Ovary (tissue), 3 donors: ENCODE measurements around the gene SLC15A3.

ENCODE experiments used
- EP300 ChIP-seq: sonication (generic); formaldehyde crosslinking; IDR thresholded peaks from one replicate; pipeline ENCODE4 v1.6.1; 2017; ENCODE audit warnings: antibody characterized with exemption
- POLR2A ChIP-seq: fragments of 450-650 bp; IDR thresholded peaks from one replicate; pipeline ENCODE4 v1.6.1; 2017; ENCODE audit warnings: antibody characterized with exemption, mild to moderate bottlenecking, moderate library complexity
- TF ChIP-seq, protein P1 (sequence below), 3 donors: fragments of 450-650 bp in 2 of 3; fragments of 200-600 bp in 1 of 3; IDR thresholded peaks; one replicate each; pipeline versions ENCODE4 v1.5.1 to v1.8.0; 2016 to 2022; ENCODE audit warnings: antibody characterized with exemption in 3 of 3, mild to moderate bottlenecking in 1 of 3
- donor health status: DM: no; HTN: no; CAD: no.

- TF ChIP-seq, protein P1, sequence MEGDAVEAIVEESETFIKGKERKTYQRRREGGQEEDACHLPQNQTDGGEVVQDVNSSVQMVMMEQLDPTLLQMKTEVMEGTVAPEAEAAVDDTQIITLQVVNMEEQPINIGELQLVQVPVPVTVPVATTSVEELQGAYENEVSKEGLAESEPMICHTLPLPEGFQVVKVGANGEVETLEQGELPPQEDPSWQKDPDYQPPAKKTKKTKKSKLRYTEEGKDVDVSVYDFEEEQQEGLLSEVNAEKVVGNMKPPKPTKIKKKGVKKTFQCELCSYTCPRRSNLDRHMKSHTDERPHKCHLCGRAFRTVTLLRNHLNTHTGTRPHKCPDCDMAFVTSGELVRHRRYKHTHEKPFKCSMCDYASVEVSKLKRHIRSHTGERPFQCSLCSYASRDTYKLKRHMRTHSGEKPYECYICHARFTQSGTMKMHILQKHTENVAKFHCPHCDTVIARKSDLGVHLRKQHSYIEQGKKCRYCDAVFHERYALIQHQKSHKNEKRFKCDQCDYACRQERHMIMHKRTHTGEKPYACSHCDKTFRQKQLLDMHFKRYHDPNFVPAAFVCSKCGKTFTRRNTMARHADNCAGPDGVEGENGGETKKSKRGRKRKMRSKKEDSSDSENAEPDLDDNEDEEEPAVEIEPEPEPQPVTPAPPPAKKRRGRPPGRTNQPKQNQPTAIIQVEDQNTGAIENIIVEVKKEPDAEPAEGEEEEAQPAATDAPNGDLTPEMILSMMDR (IDR thresholded peaks at IDR 0.05), result no peak
- TF ChIP-seq POLR2A (no peak), EP300 (no peak)
Observed at GRCh38 chr11:60981515-60981914, 29.5 kb upstream of the SLC15A3 start.
